ENCODE results near the gene PRICKLE2.

DNA sequence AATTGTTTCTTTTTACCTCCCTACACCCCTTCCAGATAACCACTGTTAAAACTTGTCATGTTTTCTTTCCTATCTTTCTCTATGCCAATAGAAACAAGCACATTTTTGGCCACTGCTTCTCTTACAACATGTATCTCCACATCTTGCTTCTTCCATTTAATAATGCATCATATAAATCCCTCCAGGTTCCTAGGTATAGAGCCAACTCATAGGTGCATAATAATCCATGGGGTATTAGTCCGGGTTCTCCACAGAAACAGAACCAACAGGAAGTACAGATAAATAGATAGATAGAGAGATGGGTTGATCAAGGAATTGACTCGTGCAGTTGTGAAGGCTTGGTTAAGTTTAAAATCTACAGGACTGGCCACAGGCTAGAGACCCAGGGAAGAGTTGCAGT, 160.5 kb downstream of the PRICKLE2 start:
- TF ChIP-seq, protein P1, sequence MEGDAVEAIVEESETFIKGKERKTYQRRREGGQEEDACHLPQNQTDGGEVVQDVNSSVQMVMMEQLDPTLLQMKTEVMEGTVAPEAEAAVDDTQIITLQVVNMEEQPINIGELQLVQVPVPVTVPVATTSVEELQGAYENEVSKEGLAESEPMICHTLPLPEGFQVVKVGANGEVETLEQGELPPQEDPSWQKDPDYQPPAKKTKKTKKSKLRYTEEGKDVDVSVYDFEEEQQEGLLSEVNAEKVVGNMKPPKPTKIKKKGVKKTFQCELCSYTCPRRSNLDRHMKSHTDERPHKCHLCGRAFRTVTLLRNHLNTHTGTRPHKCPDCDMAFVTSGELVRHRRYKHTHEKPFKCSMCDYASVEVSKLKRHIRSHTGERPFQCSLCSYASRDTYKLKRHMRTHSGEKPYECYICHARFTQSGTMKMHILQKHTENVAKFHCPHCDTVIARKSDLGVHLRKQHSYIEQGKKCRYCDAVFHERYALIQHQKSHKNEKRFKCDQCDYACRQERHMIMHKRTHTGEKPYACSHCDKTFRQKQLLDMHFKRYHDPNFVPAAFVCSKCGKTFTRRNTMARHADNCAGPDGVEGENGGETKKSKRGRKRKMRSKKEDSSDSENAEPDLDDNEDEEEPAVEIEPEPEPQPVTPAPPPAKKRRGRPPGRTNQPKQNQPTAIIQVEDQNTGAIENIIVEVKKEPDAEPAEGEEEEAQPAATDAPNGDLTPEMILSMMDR (IDR thresholded peaks at IDR 0.05), result no peak
- TF ChIP-seq, protein P2, sequence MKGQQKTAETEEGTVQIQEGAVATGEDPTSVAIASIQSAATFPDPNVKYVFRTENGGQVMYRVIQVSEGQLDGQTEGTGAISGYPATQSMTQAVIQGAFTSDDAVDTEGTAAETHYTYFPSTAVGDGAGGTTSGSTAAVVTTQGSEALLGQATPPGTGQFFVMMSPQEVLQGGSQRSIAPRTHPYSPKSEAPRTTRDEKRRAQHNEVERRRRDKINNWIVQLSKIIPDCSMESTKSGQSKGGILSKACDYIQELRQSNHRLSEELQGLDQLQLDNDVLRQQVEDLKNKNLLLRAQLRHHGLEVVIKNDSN (CRISPR knock-in tag; IDR thresholded peaks at IDR 0.05), result no peak
- TF ChIP-seq, protein P3, sequence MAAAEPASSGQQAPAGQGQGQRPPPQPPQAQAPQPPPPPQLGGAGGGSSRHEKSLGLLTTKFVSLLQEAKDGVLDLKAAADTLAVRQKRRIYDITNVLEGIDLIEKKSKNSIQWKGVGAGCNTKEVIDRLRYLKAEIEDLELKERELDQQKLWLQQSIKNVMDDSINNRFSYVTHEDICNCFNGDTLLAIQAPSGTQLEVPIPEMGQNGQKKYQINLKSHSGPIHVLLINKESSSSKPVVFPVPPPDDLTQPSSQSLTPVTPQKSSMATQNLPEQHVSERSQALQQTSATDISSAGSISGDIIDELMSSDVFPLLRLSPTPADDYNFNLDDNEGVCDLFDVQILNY (CRISPR knock-in tag; IDR thresholded peaks at IDR 0.05), result no peak
